Skeletal muscle tissue (tissue), 4 donors: ENCODE results near the gene TM9SF3. TPM values are rescaled to one million over a fixed set of nuclear protein-coding genes. Genes with fewer than 3 reads are reported as not detected.
"Not testable (repeated sequence)": the region's sequence is repeated elsewhere in the genome, so short reads cannot be mapped to it uniquely, and the experiment has no call there.

ENCODE experiments used
- H3K27ac ChIP-seq: one replicate; pipeline ENCODE4 v1.7.0; 2013; ENCODE audit warnings: mild to moderate bottlenecking, low read depth, low read length, inconsistent platforms
- H3K27me3 ChIP-seq, 3 donors: one replicate each; pipeline ENCODE4 v1.7.0; 2013; ENCODE audit warnings: low read length in 3 of 3; ENCODE audit not compliant: control insufficient read depth in 3 of 3, insufficient read depth in 3 of 3
- H3K36me3 ChIP-seq, 3 donors: one replicate each; pipeline ENCODE4 v1.7.0; 2013; ENCODE audit warnings: low read length in 3 of 3; ENCODE audit not compliant: control insufficient read depth in 3 of 3, insufficient read depth in 3 of 3
- H3K4me1 ChIP-seq, 3 donors: one replicate each; pipeline ENCODE4 v1.7.0; 2013; ENCODE audit warnings: low read length in 3 of 3, mild to moderate bottlenecking in 3 of 3; ENCODE audit not compliant: control insufficient read depth in 3 of 3, insufficient read depth in 3 of 3
- H3K4me3 ChIP-seq, 3 donors: one replicate each; pipeline ENCODE4 v1.7.0; 2013; ENCODE audit warnings: low read length in 3 of 3
- H3K9ac ChIP-seq, 3 donors: one replicate each; pipeline ENCODE4 v1.7.0; 2013; ENCODE audit warnings: low read length in 3 of 3, mild to moderate bottlenecking in 3 of 3, moderate library complexity in 2 of 3, low read depth in 1 of 3
- H3K9me3 ChIP-seq, 3 donors: one replicate each; pipeline ENCODE4 v1.7.0; 2013; ENCODE audit warnings: low read length in 3 of 3; ENCODE audit not compliant: control insufficient read depth in 3 of 3
- total RNA-seq: library from RNA; depleted of rRNA; stranded (reverse); fragments of >200 nt; gene quantifications from one replicate; pipeline ENCODE4 v1.2.3, GENCODE V29; 2014
- donor health status: Osteomylitis.

The TM9SF3 gene
- total RNA-seq, 1 donor from 2014 or later = 70.5 TPM

DNA sequence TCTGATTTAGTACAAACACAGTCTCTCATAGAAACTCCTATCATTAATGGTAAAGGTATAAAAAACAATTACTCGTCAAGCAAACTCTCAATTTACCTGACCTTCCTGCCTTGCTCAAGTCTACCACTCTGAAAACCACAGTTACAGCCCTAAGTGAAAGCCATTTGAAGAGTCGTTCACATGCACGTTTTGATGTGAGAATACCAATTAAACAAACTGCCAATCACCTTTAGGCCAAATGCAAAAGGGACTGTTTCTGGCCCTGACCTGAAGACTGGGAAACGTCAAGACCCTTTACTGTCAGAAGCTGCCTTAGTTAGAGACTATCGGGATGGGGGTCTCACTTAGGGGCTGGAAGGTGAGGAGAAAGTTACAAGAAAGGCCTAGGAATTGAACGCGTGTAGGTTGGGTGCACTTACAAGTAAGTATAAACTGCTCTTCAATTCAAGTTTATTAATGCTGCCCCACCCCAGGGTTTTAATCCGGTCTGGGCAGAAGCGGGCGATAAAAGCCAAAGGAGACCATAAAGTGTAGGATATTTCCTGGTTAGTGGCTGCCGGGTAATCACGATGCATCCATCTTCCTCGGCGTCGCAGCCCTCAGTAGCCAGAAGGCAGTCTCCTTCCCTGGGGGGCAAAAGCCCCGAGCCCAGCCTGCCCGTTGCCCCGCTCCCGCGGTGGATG lies 935 bp downstream of the TM9SF3 start:
- H3K27me3 ChIP-seq = no peaks in the 10 kb centered on the region
- no peaks in the 10 kb centered on the region for H3K9me3 ChIP-seq
- peak overlapping the region; percentile 85 to 90 (median 89) for H3K4me3 ChIP-seq
- peak overlapping the region; percentile 93 to 99 (median 94) for H3K9ac ChIP-seq
- H3K4me1 ChIP-seq = peaks cover 25 to 28% (median 25%) of the 10 kb centered on the region in 3 donors
- no peaks in the 10 kb centered on the region for H3K36me3 ChIP-seq
- H3K27ac ChIP-seq = peak overlapping the region; percentile 94

DNA sequence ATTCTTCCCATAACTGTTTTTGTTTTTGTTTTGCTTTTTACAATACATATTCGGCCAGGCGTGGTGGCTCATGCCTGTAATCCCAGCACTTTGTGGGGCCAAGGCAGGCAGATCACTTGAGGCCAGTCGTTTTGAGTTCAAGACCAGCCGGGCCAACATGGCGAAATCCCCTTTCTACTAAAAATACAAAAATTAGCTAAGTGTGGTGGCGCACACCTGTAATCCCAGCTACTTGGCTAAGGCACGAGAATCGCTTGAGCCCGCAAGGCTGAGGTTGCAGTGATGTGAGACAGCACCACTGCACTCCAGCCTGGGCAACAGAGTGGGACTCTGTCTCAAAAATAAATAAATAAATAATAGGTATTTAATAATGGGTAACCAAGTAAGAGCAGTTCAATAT lies 2.3 kb downstream of the TM9SF3 start:
- Histone ChIP-seq H3K36me3 (no peaks in the 10 kb centered on the region), H3K9me3 (no peaks in the 10 kb centered on the region), H3K4me3 (no peak overlapping the region), H3K4me1 (peaks cover 25 to 34% (median 29%) of the 10 kb centered on the region in 3 donors), H3K27ac (no peak overlapping the region), H3K9ac (no peak overlapping the region), H3K27me3 (no peaks in the 10 kb centered on the region)

DNA sequence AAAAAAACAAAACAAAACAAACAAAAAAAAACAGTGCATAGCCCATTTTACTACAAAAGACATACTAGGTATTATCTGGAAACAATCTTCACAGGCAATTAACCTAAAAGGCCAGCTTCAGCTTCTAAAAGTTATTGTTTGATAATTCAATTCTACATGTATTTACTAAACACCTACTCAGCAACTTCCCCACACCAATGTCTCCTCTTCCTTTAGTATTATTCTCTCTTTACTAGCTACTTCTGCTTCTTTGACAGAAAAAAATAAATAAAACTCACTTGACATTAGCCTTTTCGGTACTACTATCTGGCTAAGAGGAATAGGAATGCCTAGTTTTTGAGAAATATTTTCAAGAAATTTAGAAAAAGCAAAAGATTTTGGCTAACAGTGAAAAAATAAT lies 2.8 kb downstream of the TM9SF3 start:
- Histone ChIP-seq H3K4me1 (peaks cover 25 to 37% (median 29%) of the 10 kb centered on the region in 3 donors), H3K9ac (no peak overlapping the region), H3K27me3 (no peaks in the 10 kb centered on the region), H3K4me3 (no peak overlapping the region), H3K27ac (no peak overlapping the region), H3K9me3 (no peaks in the 10 kb centered on the region), H3K36me3 (no peaks in the 10 kb centered on the region)

DNA sequence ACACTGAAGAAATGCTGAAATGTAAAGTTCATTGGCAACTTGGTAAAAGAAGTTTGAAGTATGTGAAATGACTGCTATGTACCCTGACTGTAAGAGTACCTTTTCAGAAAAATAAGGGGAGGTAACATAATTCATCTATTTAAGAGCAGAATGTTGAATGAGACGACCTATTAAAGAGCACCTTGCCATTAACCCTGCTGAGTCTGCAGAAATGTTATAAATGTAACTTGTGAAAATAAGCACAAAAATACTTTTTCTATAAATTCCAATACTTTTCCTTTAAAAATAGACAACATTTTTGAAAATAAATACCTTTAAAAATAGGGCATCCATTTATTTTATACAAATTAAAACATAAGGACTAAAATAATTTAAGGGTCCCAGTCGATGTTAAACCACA lies 7.7 kb downstream of the TM9SF3 start:
- H3K27ac ChIP-seq = no peak overlapping the region
- peaks cover 13 to 19% (median 13%) of the 10 kb centered on the region in 3 donors for H3K4me1 ChIP-seq
- H3K36me3 ChIP-seq = peaks cover 0 to 5% (median 2%) of the 10 kb centered on the region in 3 donors
- no peaks in the 10 kb centered on the region for H3K27me3 ChIP-seq
- no peak overlapping the region for H3K9ac ChIP-seq
- no peaks in the 10 kb centered on the region for H3K9me3 ChIP-seq
- H3K4me3 ChIP-seq = no peak overlapping the region

DNA sequence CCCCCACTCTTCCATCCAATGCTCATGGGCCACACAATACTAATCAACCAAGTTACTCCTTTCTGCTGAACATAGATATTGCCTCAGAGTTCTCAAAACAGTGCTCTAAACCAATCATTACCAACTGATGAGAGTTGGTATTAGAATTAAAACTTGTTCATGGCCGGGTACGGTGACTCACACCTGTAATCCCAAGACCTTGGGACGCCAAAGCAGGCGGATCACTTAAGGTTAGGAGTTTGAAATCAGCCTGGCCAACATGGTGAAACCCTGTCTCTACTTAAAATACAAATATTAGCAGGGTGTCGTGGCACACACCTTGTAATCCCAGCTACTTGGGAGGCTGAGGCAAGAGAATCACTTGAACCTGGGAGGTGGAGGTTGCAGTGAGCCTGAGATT lies 8.2 kb downstream of the TM9SF3 start:
- Histone ChIP-seq H3K4me3 (no peak overlapping the region), H3K4me1 (peaks cover 13 to 19% (median 13%) of the 10 kb centered on the region in 3 donors), H3K9me3 (no peaks in the 10 kb centered on the region), H3K36me3 (peaks cover 0 to 5% (median 2%) of the 10 kb centered on the region in 3 donors), H3K27ac (no peak overlapping the region), H3K27me3 (no peaks in the 10 kb centered on the region), H3K9ac (no peak overlapping the region)

DNA sequence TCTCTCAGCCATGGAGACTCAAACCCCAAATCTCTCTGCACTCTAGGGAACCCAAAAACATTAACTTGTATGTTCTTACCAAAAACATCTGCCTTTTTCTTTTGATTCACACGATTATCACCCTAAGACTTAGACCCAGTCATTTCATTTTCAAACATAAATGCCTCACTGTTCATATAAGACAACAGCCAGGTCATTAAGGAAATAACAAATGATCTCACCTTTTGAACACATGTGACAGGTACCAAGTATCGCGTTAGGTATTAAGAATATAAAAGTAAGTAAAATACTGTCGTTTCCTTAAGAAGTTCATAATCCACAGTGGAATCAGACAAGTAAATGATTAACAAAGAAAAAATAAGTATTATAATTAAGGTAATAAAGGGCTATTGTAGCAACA lies 8.8 kb downstream of the TM9SF3 start:
- H3K27me3 ChIP-seq = no peaks in the 10 kb centered on the region
- no peak overlapping the region for H3K27ac ChIP-seq
- no peak overlapping the region for H3K9ac ChIP-seq
- peaks cover 0 to 5% (median 2%) of the 10 kb centered on the region in 3 donors for H3K36me3 ChIP-seq
- H3K9me3 ChIP-seq = no peaks in the 10 kb centered on the region
- H3K4me1 ChIP-seq = peaks cover 11 to 19% (median 13%) of the 10 kb centered on the region in 3 donors
- no peak overlapping the region for H3K4me3 ChIP-seq

DNA sequence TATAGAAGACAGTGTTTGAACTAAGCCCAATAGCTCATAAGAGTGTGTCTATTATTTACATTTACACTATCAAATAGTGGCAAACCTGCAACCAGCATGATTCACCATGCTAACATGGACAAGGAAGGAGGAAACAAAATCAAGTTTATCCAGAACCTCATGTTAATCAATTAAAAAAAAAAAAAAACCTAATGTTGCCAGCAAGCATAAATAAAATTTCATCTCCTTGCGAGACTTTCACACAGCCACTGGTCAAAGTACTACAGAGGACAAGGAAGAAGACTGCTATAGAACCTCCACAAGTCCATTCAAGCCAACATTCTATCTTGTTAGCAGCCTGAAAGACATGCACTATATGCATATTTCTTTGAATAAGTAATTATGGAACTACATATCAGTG lies 9.7 kb downstream of the TM9SF3 start:
- no peak overlapping the region for H3K27ac ChIP-seq
- H3K27me3 ChIP-seq = no peaks in the 10 kb centered on the region
- H3K9ac ChIP-seq = no peak overlapping the region
- H3K4me3 ChIP-seq = no peak overlapping the region
- H3K9me3 ChIP-seq = no peaks in the 10 kb centered on the region
- H3K36me3 ChIP-seq = peaks cover 0 to 5% (median 2%) of the 10 kb centered on the region in 3 donors
- peaks cover 10 to 18% (median 13%) of the 10 kb centered on the region in 3 donors for H3K4me1 ChIP-seq

DNA sequence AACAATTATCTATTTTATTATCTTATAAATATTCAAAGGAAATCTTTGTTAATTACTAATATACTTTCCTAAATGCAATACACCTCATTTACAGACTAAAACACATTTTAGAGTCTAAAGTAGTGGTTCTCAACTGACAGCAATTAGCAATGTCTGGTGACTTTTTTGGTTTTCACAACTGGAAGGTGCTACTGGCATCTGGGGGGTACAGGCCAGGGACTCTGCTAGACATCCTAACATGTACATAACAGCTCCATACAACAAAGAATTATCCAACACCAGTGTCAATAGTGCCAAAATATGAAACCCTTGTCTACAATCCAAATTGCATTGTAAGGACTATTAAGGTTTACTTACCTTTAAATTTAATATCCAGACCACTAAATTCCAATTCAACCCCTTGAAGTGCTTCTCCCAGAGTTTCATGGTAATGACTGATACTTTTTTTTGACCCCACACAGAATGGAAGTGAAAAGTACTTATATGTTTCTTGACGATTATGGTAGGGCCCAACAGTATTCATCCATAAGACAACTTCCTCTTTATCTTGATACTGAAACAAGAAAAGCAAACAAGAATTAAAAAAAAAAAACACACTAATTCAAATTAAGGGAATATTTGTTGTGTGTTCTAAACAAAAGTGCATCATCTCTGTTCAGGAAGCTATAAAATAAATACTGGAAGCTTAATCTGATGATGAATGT lies 10.4 kb downstream of the TM9SF3 start:
- Histone ChIP-seq H3K4me1 (peaks cover 6 to 16% (median 10%) of the 10 kb centered on the region in 3 donors), H3K9me3 (no peaks in the 10 kb centered on the region), H3K9ac (no peak overlapping the region), H3K4me3 (no peak overlapping the region), H3K27ac (no peak overlapping the region), H3K27me3 (no peaks in the 10 kb centered on the region), H3K36me3 (peaks cover 0 to 5% (median 2%) of the 10 kb centered on the region in 3 donors)

DNA sequence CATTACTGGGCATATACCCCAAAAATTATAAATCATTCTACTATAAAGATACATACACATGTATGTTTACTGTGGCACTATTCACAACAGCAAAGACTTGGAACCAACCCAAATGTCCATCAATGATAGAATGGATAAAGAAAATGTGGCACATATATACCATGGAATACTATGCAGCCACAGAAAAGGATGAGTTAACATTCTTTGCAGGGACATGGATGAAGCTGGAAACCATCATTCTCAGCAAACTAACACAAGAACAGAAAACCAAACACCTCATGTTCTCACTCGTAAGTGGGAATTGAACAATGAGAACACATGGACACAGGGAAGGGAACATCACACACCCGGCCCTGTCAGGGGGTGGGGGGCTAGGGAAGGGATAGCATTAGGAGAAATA lies 12.2 kb downstream of the TM9SF3 start:
- H3K9me3 ChIP-seq, H3K9ac ChIP-seq, H3K36me3 ChIP-seq, H3K27ac ChIP-seq, H3K27me3 ChIP-seq, H3K4me3 ChIP-seq: not testable (repeated sequence)
- peaks cover 8 to 12% (median 10%) of the 10 kb centered on the region in 3 donors for H3K4me1 ChIP-seq

DNA sequence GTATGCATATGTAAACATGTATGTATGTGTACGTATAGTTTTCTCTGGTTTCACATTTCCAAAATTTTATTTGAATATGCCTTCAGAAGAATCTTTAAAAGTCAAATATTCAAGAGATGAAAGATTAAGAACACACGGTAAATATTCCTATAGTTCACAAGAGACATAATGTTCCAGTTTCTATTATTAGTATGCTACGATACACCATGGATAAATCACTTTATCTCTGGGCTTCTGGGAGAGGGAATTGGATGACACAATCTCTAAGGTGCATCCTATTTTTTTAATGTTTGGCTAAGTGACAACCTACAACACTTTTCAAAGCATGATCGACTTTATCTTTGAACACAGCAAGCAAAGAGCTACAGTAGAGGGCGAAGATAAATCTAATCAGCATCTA lies 13.8 kb downstream of the TM9SF3 start:
- Histone ChIP-seq H3K9me3 (no peaks in the 10 kb centered on the region), H3K27me3 (no peaks in the 10 kb centered on the region), H3K36me3 (peaks cover 0 to 5% (median 2%) of the 10 kb centered on the region in 3 donors), H3K4me1 (peaks cover 2 to 7% (median 4%) of the 10 kb centered on the region in 3 donors), H3K27ac (no peak overlapping the region), H3K9ac (no peak overlapping the region), H3K4me3 (no peak overlapping the region)
